Activated gamma-delta T cell (primary cell): ENCODE results near the gene SRCIN1.
"Not testable (repeated sequence)": the region's sequence is repeated elsewhere in the genome, so short reads cannot be mapped to it uniquely, and the experiment has no call there.

Experiments used
- DNase-seq: peaks from one replicate; lab custom pipeline; 2025; lab: John Stamatoyannopoulos, UW
- total RNA-seq, 2 donors: gene quantifications; one replicate each; lab custom pipeline; 2026; lab: John Stamatoyannopoulos, UW

SRCIN1 gene
- total RNA-seq: 0.20 to 0.35 reads per million in 2 donors

- peak; percentile 35 for DNase-seq
These were observed at the start of gene SRCIN1 for GRCh38 chr17:38605841-38606645. Gene SRCIN1 (minus strand): TSS chr17:38605952. CDS start chr17:38605705, 247 bp downstream.

- DNase-seq: no peak
These were observed 49.0 kb upstream of the SRCIN1 start for GRCh38 chr17:38654411-38655398.

- DNase-seq: no peak
These were observed 47.9 kb upstream of the SRCIN1 start for GRCh38 chr17:38653679-38654078.

- DNase-seq: no peak
These were observed 47.5 kb upstream of the SRCIN1 start for GRCh38 chr17:38653230-38653629.

- DNase-seq: not testable (repeated sequence)
These were observed 45.0 kb upstream of the SRCIN1 start for GRCh38 chr17:38650653-38651173.

GRCh38 chr17:38637951-38638350 lies 32.2 kb upstream of the SRCIN1 start:
- DNase-seq: no peak

- no peak for DNase-seq
These were observed 30.3 kb upstream of the SRCIN1 start for GRCh38 chr17:38636054-38636453.

- no peak for DNase-seq
These were observed 26.6 kb upstream of the SRCIN1 start for GRCh38 chr17:38632334-38632733.

GRCh38 chr17:38628441-38628840 lies 22.7 kb upstream of the SRCIN1 start:
- no peak for DNase-seq

GRCh38 chr17:38627957-38628356 lies 22.2 kb upstream of the SRCIN1 start:
- no peak for DNase-seq

GRCh38 chr17:38626606-38627226 lies 21.0 kb upstream of the SRCIN1 start:
- not testable (repeated sequence) for DNase-seq

GRCh38 chr17:38625482-38625881 lies 19.7 kb upstream of the SRCIN1 start:
- DNase-seq: no peak

GRCh38 chr17:38624782-38625355 lies 19.1 kb upstream of the SRCIN1 start:
- not testable (repeated sequence) for DNase-seq

GRCh38 chr17:38621538-38621937 lies 15.8 kb upstream of the SRCIN1 start:
- DNase-seq: no peak

GRCh38 chr17:38620551-38621277 lies 15.0 kb upstream of the SRCIN1 start:
- DNase-seq: no peak

GRCh38 chr17:38619937-38620550 lies 14.3 kb upstream of the SRCIN1 start:
- no peak for DNase-seq

GRCh38 chr17:38619451-38619795 lies 13.7 kb upstream of the SRCIN1 start:
- no peak for DNase-seq

- no peak for DNase-seq
These were observed 12.4 kb upstream of the SRCIN1 start for GRCh38 chr17:38617967-38618760.

GRCh38 chr17:38617074-38617860 lies 11.5 kb upstream of the SRCIN1 start:
- DNase-seq: no peak
